GM19023 (cell line): Measurements from ENCODE around the gene ADAT3.
A peak's percentile ranks its signal among the peaks of the same experiment; 100 is the strongest.

ENCODE experiments used
- ATAC-seq: cut with Tn5 transposase; IDR thresholded peaks from one replicate; pipeline ENCODE4 v1.9.1; 2021; ENCODE audit warnings: mild to moderate bottlenecking, moderate library complexity; ENCODE audit not compliant: unreplicated experiment

The ADAT3 gene

GRCh38 chr19:1936916-1937610 lies 31.9 kb downstream of the ADAT3 start:
- no peak for ATAC-seq

- ATAC-seq = no peak
These were observed 32.9 kb downstream of the ADAT3 start for GRCh38 chr19:1938071-1938470.

- ATAC-seq = peak; percentile 59
These were observed 36.2 kb downstream of the ADAT3 start, which contains the start of gene CSNK1G2 for GRCh38 chr19:1941146-1942077. CSNK1G2 (plus strand) TSS chr19:1941172; CDS start chr19:1969773, 28,601 bp downstream.

- ATAC-seq = no peak
These were observed 37.1 kb downstream of the ADAT3 start for GRCh38 chr19:1942078-1942933.

GRCh38 chr19:1942934-1943555 lies 37.8 kb downstream of the ADAT3 start:
- ATAC-seq = no peak

DNA sequence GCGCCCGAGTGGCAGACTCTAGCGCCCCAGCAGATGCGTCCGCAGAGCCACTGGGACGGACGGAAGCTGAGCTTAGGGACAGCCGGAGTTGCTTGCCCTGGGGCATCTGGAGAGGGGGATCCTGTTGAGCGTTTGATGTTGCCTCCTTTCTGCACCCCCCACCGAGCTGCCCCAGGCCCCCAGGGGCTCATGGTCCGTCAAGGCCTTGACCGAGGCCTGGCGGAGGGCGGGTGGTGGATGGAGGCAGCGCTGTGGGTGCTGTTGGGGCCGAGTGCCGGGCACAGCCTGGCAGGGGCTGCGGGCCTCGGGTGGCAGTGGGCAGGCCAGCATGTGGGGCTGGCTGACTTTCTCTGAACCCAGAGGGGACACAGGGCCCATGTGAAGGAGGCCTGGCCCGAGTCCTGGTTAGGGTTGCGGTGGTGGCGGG lies 38.5 kb downstream of the ADAT3 start:
- ATAC-seq = no peak

GRCh38 chr19:1944088-1944915 lies 39.1 kb downstream of the ADAT3 start:
- ATAC-seq = no peak

DNA sequence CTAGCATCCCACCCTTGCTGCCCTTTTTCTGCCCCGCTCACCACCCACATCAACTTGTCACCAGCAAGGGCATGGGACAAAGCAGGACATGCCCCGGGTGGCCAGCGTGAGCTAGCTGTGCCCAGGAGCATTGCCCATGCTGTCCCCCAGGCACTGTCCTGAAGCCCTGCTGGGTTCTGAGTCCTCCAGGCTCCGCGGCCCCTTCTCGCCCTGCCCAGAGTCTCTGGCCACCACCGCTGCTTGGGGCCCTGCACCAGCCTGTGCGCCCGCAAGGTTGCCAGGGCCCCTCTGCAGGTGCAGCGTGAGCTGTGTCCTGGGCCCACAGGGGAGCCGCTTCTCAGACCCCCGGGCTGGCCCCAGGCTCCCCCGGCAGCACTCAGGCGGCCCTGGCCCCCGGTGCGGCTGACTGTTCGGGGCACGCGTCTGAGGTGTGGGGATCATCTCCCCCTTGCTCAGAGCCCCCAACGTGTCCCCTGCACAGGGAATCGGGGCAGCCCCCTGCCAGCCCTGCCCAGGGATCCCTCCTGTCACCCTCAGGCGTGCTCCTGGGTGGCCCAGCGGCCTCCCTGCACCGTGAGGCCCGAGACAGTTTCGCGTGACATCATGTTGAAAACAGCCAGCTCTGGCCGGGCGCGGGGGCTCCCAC lies 39.8 kb downstream of the ADAT3 start:
- no peak for ATAC-seq

- ATAC-seq = no peak
These were observed 40.7 kb downstream of the ADAT3 start for GRCh38 chr19:1945899-1946298.

GRCh38 chr19:1947651-1948209 lies 42.5 kb downstream of the ADAT3 start:
- no peak for ATAC-seq

GRCh38 chr19:1949304-1950101 lies 44.3 kb downstream of the ADAT3 start:
- no peak for ATAC-seq

DNA sequence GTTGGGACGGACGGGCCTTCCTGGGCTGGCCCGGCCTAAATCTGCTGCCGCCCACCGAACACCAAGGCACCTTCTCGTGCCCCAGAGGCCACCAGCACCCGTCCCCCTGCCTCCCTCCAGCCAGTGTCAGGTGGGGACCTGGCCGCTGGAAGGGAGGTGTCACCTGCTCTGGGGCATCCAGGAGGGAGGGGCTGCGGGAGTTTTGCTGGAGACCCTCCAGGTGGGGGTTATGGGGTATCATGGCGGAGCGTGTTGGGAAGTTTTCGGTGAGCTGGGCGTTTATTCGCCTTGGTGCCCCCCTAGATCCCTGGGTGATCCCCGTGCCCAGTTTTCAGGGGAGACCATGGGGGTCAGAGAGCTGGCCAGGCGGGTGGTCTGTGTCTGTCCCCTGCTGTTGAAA lies 45.4 kb downstream of the ADAT3 start:
- no peak for ATAC-seq

DNA sequence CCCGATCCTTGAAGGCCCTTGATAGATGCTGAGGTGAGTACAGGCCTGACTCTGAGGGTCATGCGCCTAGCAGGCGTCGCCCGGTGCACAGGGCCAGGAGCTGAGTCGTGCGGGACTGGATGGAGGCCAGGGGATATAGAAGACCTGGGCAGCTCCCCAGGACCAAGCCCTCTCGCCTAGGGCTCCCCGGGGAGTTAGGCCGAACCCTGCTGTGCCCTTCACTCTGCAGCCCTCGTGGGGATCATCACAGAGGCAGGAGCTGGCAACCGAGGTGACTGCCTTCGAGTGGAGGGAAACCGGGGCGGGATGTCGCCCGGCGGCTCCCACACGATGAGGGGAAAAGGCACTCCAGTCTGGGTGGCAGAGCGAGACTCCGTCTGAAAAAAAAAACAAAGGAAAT lies 47.4 kb downstream of the ADAT3 start:
- no peak for ATAC-seq

GRCh38 chr19:1953037-1953436 lies 47.8 kb downstream of the ADAT3 start:
- ATAC-seq = no peak

- ATAC-seq = no peak
These were observed 48.4 kb downstream of the ADAT3 start for GRCh38 chr19:1953441-1954094.

- no peak for ATAC-seq
These were observed 49.3 kb downstream of the ADAT3 start for GRCh38 chr19:1954532-1954933.
